Immature natural killer cell (primary cell): ENCODE results near the gene GALNTL6. TPM values are rescaled to one million over a fixed set of nuclear protein-coding genes. Genes with fewer than 3 reads are reported as not detected.

Experiments used
- DNase-seq, 3 donors: peaks; one replicate each; pipeline ENCODE4 v3.0.0; 2022; ENCODE audit warnings: mixed read lengths in 1 of 3
- H3K27ac Mint-ChIP-seq, 6 donors: one replicate each; pipeline ENCODE4 v1.8.0; 2020; ENCODE audit warnings: mixed read lengths in 6 of 6, mild to moderate bottlenecking in 5 of 6, inconsistent platforms in 4 of 6, moderate library complexity in 3 of 6
- H3K27me3 Mint-ChIP-seq, 3 donors: one replicate each; pipeline ENCODE4 v1.8.0; 2020 to 2021; ENCODE audit warnings: low read depth in 3 of 3, mild to moderate bottlenecking in 3 of 3, mixed read lengths in 3 of 3, moderate library complexity in 3 of 3, inconsistent platforms in 1 of 3
- H3K36me3 Mint-ChIP-seq, 3 donors: one replicate each; pipeline ENCODE4 v1.8.0; 2020; ENCODE audit warnings: mixed read lengths in 3 of 3, inconsistent platforms in 2 of 3, mild to moderate bottlenecking in 2 of 3
- H3K4me1 Mint-ChIP-seq, 2 donors: one replicate each; pipeline ENCODE4 v1.8.0; 2020; ENCODE audit warnings: inconsistent platforms in 2 of 2, mild to moderate bottlenecking in 2 of 2, mixed read lengths in 2 of 2, moderate library complexity in 1 of 2
- H3K4me3 Mint-ChIP-seq, 5 donors: one replicate each; pipeline ENCODE4 v1.8.0; 2020; ENCODE audit warnings: mild to moderate bottlenecking in 5 of 5, mixed read lengths in 5 of 5, inconsistent platforms in 3 of 5, moderate library complexity in 3 of 5
- H3K9me3 Mint-ChIP-seq, 6 donors: one replicate each; pipeline ENCODE4 v1.8.0; 2020; ENCODE audit warnings: mild to moderate bottlenecking in 6 of 6, mixed read lengths in 6 of 6, inconsistent platforms in 4 of 6, moderate library complexity in 3 of 6
- polyA plus RNA-seq, 3 donors: library from polyadenylated mRNA; unstranded; fragments of 300-500 nt; fragmentation: Illumina TruSeq; gene quantifications; one replicate each; pipeline ENCODE4 v1.2.3, GENCODE V29; 2021

Gene GALNTL6
- polyA plus RNA-seq, 3 donors from 2014 or later, result not detected

DNA sequence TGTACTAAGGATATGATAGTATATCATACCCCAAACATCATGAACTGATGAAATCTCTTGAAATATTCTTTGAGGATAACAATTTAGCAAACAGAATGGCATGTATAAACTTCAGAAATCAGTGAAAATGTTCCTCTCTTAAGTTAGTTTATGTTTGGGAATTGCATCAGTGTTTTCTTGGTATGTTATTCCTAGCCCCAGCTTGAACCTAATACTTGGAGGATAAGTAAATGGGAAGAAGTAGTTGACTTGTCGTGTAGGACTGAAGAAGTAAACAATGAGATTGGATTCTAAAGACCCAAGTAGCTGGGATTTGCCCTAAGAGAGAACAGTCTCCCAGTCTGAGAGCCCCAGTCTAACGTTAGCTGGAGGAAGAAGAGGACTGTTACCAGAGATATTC is 355.7 kb downstream of the GALNTL6 start:
- no peaks in the 10 kb centered on the region for H3K4me1 Mint-ChIP-seq
- peaks cover 0 to 5% (median 0%) of the 10 kb centered on the region in 3 donors for H3K36me3 Mint-ChIP-seq
- peaks cover 0 to 2% (median 1%) of the 10 kb centered on the region in 3 donors for H3K27me3 Mint-ChIP-seq
- H3K27ac Mint-ChIP-seq, result no peak overlapping the region
- H3K4me3 Mint-ChIP-seq, result no peak overlapping the region
- DNase-seq, result no peak
- H3K9me3 Mint-ChIP-seq, result peaks cover 0 to 60% (median 16%) of the 10 kb centered on the region in 6 donors

DNA sequence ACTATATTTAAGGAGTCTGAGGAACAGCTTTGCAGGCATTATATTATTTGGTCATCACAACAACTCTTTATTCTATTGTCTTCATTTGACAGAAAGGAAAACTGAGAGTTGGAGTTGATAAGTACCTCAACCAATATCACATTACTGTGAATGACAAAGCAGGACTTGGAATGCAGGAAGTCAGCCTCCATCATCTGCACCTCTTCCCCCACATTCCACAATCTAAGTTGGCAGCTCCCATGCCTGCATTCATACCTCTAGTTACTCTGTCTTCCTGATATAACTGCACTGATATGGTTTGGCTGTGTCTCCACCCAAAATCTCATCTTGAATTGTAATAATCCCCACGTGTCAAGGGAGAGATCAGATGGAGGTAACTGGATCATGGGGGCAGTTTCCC is 356.7 kb downstream of the GALNTL6 start:
- Mint-ChIP-seq H3K9me3 (peaks cover 2 to 57% (median 16%) of the 10 kb centered on the region in 6 donors), H3K4me3 (no peak overlapping the region), H3K27ac (no peak overlapping the region), H3K4me1 (no peaks in the 10 kb centered on the region), H3K27me3 (peaks cover 0 to 3% (median 1%) of the 10 kb centered on the region in 3 donors), H3K36me3 (peaks cover 0 to 5% (median 0%) of the 10 kb centered on the region in 3 donors)
- no peak for DNase-seq

DNA sequence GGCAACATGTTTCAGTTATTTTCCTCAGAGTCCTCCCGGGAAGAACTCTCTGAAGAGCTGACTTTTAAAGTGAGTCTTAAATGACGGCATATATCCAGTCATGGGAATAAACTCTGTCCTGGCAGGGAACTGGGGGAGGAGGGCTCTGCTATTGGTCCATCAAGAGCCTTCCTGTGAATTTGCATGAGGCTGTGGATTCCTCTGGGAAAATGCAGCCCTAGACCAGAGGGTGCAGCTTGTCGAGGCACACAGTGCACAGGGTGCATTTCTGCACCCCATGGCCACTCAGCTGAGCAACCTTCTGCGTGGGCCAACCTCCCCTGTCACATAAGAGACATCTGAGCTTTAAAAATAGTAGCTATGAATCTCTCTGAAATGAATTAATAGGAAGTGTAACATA is 360.0 kb downstream of the GALNTL6 start:
- Mint-ChIP-seq H3K36me3 (peaks cover 0 to 5% (median 0%) of the 10 kb centered on the region in 3 donors), H3K9me3 (peaks cover 2 to 35% (median 12%) of the 10 kb centered on the region in 6 donors), H3K4me1 (no peaks in the 10 kb centered on the region), H3K4me3 (no peak overlapping the region), H3K27me3 (peaks cover 0 to 3% (median 1%) of the 10 kb centered on the region in 3 donors), H3K27ac (no peak overlapping the region)
- no peak for DNase-seq

DNA sequence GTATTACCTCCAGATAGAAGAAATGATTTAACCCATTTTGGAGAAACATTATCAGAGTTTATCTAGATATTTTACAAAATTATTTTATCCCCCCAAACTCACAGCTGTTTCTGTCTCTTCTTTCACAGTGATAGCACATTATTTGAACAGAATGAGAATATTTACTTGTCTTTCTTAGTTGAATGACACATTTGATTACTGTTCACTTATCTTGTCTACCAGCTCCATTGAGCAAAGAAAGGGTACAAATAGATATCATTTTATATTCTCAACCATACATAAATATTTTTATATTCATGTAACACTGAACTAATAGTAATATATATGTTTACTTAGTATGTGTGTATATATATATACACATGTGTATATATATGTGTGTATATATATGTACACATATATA is 364.2 kb downstream of the GALNTL6 start:
- Mint-ChIP-seq H3K4me3 (no peak overlapping the region), H3K9me3 (peaks cover 4 to 35% (median 22%) of the 10 kb centered on the region in 6 donors), H3K4me1 (no peaks in the 10 kb centered on the region), H3K36me3 (peaks cover 0 to 5% (median 0%) of the 10 kb centered on the region in 3 donors), H3K27me3 (peaks cover 0 to 3% (median 0%) of the 10 kb centered on the region in 3 donors), H3K27ac (no peak overlapping the region)
- no peak for DNase-seq

DNA sequence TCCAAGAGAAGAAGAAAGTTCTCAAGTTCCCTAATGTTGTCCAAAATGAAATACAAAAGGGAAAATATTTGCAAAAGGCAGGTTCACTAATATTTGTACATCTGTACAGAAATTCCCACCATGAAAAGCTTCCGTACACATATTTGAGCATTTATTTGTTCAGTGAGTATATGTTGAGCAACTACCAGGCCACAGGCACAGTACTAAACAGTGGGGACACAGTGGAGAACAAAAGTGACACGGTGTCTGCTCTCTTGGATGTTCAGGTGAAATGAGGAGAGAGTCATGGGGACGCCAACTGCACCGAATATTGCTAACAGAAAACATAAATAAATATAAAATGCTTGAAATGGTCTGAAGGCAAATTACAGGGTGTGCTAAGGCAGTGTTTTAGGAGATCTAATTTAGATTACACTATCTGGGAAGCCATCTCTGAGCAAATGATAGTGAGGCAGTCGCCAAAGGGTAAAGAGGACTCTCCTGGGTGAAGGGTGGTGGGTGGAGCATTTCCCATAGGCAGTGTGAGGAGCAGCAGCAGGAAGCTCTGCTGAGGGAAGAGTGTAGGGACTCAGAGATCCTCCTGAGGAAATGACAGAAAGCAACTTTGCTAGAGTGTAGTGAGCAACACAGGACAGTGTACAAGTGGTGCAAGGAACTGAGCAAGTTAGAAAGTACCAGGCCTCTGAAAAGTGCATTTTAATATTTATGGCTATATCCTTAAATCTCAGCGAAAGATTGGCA is 375.2 kb downstream of the GALNTL6 start:
- H3K36me3 Mint-ChIP-seq, result peaks cover 0 to 7% (median 0%) of the 10 kb centered on the region in 3 donors
- no peak overlapping the region for H3K4me3 Mint-ChIP-seq
- H3K9me3 Mint-ChIP-seq, result peaks cover 0 to 39% (median 18%) of the 10 kb centered on the region in 6 donors
- DNase-seq, result no peak
- H3K27ac Mint-ChIP-seq, result no peak overlapping the region
- H3K4me1 Mint-ChIP-seq, result no peaks in the 10 kb centered on the region
- H3K27me3 Mint-ChIP-seq, result no peaks in the 10 kb centered on the region

DNA sequence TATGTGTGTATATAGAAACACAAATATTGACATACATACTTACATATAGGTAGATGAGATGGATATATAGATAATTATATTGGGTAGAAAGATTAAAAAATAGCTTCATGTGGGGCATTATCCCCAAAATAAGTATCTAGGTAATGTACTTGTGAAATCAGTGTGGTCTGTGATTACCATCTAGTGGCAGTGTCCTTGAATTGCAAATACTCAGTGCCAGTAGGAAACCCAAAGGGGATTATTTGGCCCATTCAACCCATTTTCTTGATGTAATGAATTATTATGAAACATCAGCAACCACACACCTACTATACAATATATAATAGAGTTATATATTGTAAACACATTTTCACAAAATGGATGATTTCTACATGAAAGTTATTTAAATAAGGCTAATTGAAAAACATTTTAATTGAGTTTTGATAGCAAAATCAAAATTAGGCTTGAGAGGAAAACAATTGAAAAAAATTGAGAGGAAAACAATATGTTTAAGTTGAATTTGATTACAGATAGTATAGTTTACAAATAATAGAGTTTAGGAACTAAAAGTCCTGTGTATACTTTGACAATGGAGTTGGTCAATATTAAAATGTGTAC is 389.4 kb downstream of the GALNTL6 start:
- H3K4me1 Mint-ChIP-seq, result no peaks in the 10 kb centered on the region
- H3K27ac Mint-ChIP-seq, result no peak overlapping the region
- H3K9me3 Mint-ChIP-seq, result peaks cover 5 to 40% (median 10%) of the 10 kb centered on the region in 6 donors
- H3K36me3 Mint-ChIP-seq, result peaks cover 0 to 5% (median 0%) of the 10 kb centered on the region in 3 donors
- DNase-seq, result no peak
- H3K4me3 Mint-ChIP-seq, result no peak overlapping the region
- H3K27me3 Mint-ChIP-seq, result peaks cover 0 to 2% (median 0%) of the 10 kb centered on the region in 3 donors

DNA sequence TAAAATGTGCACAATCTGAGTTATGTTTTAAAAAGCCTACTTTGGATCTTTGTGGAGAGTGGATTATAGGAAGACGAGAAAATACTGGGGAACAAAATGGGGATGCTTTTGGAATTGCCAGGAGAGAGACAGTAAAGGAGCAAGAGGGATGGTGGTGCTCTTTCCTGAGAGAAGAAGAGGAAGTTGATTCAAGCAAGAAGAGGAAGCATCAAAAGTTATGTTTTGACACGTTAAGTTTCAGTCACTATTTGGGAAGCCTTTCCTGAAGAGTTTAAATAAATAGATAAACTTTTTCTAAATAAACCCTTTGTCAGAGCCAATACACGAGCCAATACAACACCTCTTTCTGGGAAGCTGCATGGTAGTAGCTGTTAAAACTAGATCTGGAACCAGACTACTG is 394.1 kb downstream of the GALNTL6 start:
- H3K9me3 Mint-ChIP-seq, result peaks cover 2 to 37% (median 14%) of the 10 kb centered on the region in 6 donors
- H3K27ac Mint-ChIP-seq, result no peak overlapping the region
- DNase-seq, result no peak
- H3K4me1 Mint-ChIP-seq, result no peaks in the 10 kb centered on the region
- peaks cover 0 to 2% (median 0%) of the 10 kb centered on the region in 3 donors for H3K27me3 Mint-ChIP-seq
- no peak overlapping the region for H3K4me3 Mint-ChIP-seq
- H3K36me3 Mint-ChIP-seq, result peaks cover 0 to 5% (median 0%) of the 10 kb centered on the region in 3 donors

DNA sequence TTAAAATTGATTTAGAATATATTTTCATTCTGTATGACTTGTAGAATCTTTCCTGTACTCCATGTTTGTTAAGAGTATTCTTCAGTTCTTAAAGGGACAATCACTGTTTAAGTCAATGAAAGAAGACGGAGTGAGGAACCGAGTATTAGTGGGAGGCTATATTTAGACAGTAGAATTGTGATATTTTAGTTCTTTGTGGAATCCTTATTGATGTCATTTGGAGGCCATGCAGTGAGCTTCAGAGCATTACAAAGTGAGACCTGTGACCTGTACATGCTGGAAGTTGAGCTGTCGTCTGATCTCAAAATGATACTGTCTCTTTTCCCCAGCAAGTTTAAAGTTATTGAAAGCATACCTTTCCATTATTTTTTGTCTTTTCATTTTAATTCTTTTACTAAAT is 394.7 kb downstream of the GALNTL6 start:
- no peak for DNase-seq
- Mint-ChIP-seq H3K4me1 (no peaks in the 10 kb centered on the region), H3K4me3 (no peak overlapping the region), H3K27me3 (peaks cover 0 to 2% (median 0%) of the 10 kb centered on the region in 3 donors), H3K9me3 (peaks cover 2 to 36% (median 14%) of the 10 kb centered on the region in 6 donors), H3K36me3 (peaks cover 0 to 5% (median 0%) of the 10 kb centered on the region in 3 donors), H3K27ac (no peak overlapping the region)

DNA sequence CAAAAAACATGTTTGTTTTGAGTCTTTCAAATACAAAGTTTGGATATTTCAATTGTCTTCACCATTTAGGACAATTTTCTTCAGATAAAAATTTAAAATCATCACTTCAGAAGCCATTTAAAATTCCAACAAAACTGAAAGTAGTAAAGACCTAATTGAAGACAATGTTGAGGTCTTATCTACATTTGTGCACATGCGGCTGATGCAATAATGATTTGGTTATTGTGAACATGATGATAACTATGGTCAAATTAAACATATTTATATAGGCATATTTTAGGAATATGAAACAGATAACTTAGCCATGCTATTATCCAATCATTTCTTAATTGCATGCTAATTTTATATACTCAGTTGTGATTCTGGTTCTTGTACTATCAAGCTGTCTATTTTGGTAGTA is 407.5 kb downstream of the GALNTL6 start:
- Mint-ChIP-seq H3K4me3 (no peak overlapping the region), H3K27ac (no peak overlapping the region), H3K27me3 (peaks cover 0 to 1% (median 0%) of the 10 kb centered on the region in 3 donors), H3K9me3 (peaks cover 2 to 19% (median 6%) of the 10 kb centered on the region in 6 donors), H3K4me1 (no peaks in the 10 kb centered on the region), H3K36me3 (no peaks in the 10 kb centered on the region)
- DNase-seq, result no peak

DNA sequence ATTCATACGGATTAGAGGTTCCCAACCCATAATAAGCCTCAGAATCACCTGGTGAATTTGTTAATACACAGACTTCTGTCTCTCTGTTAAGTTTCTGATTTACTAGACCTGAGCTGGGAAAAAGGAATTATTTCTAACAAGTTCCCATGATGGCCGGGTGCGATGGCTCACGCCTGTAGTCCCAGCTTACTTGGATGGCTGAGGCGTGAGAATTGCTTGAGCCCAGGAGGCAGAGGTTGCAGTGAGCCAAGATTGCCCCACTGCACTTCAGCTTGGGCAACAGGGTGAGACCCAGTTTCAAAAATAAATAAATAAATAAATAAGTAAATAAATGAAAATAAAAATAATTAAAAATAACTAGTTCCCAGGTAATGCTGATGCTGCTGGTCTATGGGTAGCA is 412.3 kb downstream of the GALNTL6 start:
- peaks cover 0 to 2% (median 2%) of the 10 kb centered on the region in 3 donors for H3K27me3 Mint-ChIP-seq
- H3K36me3 Mint-ChIP-seq, result no peaks in the 10 kb centered on the region
- H3K27ac Mint-ChIP-seq, result no peak overlapping the region
- peaks cover 0 to 30% (median 12%) of the 10 kb centered on the region in 6 donors for H3K9me3 Mint-ChIP-seq
- DNase-seq, result no peak
- no peak overlapping the region for H3K4me3 Mint-ChIP-seq
- H3K4me1 Mint-ChIP-seq, result no peaks in the 10 kb centered on the region

DNA sequence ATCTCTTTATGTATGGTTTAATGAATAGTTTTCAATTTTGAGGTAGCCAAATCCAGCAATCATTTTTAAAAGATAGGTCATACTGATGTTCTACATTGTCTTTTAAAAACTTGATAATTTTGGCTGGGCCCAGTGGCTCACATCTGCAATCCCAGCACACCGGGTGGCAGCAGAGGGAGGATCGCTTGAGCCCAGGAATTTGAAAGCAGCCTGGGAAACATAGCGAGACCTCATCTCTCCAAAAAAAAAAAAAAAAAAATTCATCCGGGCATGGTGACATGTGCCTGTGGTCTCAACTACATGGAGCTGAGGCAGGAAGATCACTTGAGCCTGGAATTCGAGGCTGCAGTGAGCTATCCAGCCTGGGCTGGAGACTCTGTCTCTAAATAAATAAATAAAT is 419.8 kb downstream of the GALNTL6 start:
- H3K27ac Mint-ChIP-seq, result no peak overlapping the region
- no peak for DNase-seq
- H3K36me3 Mint-ChIP-seq, result no peaks in the 10 kb centered on the region
- no peaks in the 10 kb centered on the region for H3K27me3 Mint-ChIP-seq
- no peak overlapping the region for H3K4me3 Mint-ChIP-seq
- H3K9me3 Mint-ChIP-seq, result peaks cover 0 to 28% (median 16%) of the 10 kb centered on the region in 6 donors
- H3K4me1 Mint-ChIP-seq, result no peaks in the 10 kb centered on the region

DNA sequence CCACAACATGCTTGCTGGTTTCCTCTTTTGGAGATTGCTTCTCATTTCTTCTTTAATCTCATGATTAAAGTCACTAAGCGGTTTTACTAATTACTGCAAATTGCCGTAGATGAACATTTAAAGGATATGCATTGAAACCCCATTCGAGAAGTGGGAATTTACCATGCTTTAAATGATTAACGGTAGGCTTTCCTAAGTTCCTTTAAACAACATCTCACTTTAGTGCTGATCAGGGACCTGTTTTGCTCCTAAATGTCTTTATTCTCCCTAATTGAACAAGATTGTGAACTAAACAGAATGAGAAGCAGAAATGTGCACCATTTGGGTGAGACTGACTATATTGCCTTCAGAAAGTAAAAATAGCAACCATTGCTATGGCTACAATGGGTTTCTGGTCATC is 430.3 kb downstream of the GALNTL6 start:
- Mint-ChIP-seq H3K27ac (no peak overlapping the region), H3K4me1 (no peaks in the 10 kb centered on the region), H3K4me3 (no peak overlapping the region), H3K36me3 (no peaks in the 10 kb centered on the region), H3K9me3 (peaks cover 8 to 52% (median 24%) of the 10 kb centered on the region in 6 donors), H3K27me3 (no peaks in the 10 kb centered on the region)
- no peak for DNase-seq

DNA sequence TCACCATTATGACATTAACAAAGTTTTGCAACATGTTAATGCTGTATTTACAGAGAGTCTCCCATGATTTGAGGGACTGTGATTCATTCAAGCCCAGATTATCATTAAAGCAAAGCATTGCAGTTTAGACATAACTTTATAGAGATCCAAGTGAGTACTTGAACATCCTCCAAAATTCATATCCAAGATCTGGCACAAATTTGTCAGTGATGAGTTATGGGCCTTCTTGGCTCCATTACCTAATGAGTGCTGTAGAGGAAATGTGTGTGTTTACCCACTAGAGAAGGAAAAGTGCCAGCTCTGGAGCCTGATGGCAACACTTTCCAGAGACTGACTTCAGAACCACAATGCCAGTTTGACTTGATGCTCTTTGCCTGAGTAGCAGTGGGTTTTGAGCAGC is 432.3 kb downstream of the GALNTL6 start:
- peaks cover 6 to 50% (median 23%) of the 10 kb centered on the region in 6 donors for H3K9me3 Mint-ChIP-seq
- H3K4me1 Mint-ChIP-seq, result no peaks in the 10 kb centered on the region
- H3K36me3 Mint-ChIP-seq, result peaks cover 0 to 2% (median 0%) of the 10 kb centered on the region in 3 donors
- H3K4me3 Mint-ChIP-seq, result no peak overlapping the region
- DNase-seq, result no peak
- no peak overlapping the region for H3K27ac Mint-ChIP-seq
- no peaks in the 10 kb centered on the region for H3K27me3 Mint-ChIP-seq

DNA sequence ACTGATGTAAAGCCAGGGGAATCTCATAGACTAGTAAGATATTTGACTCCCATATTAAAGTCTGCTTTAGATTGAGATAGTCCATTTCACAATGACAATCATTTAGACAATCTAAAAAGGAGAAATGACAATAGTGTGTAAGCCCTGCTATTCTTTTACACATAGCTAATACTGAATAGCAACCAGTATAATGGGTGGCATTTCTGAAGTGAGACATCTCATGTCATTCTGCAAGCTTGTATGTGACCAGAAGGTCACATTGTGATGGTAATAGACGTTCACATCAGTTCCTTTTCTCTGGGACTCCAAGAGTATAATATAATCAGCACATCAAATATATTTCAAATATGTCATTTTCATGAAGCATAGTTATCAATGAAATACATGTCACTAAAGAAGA is 440.2 kb downstream of the GALNTL6 start:
- Mint-ChIP-seq H3K4me3 (no peak overlapping the region), H3K27ac (no peak overlapping the region), H3K36me3 (peaks cover 0 to 2% (median 0%) of the 10 kb centered on the region in 3 donors), H3K9me3 (peaks cover 5 to 46% (median 25%) of the 10 kb centered on the region in 6 donors), H3K27me3 (peaks cover 0 to 1% (median 0%) of the 10 kb centered on the region in 3 donors), H3K4me1 (no peaks in the 10 kb centered on the region)
- no peak for DNase-seq
